GM18507 (cell line): Measurements from ENCODE around the gene SPART.

ENCODE experiments used
- DNase-seq: peaks from one replicate; pipeline ENCODE4 v3.0.0; 2011; ENCODE audit warnings: low read depth; ENCODE audit not compliant: insufficient read length; ENCODE audit errors: extremely low spot score
- FAIRE-seq: peaks from 2 replicates; lab custom pipeline; 2011; peaks lifted over from hg19 to GRCh38; lab: Jason Lieb, UNC

The SPART gene

DNA sequence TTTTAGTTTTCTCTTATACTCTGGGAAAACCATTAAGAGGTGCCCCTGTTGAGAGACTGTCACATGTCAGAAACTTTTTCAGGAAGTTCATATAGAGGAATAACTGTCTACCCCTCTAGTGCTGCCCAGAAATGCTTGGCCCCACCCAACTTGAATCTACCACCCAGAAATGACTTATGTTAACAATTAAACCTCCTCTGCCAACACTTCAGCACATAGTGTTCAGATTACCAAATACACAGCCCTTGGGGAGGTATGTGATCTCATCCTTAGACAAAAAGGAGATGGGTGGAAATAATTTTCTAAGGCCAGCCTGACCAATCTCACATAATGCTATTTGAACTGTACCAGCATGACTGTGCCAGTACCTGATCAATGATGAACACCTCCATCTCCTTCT is 84.2 kb downstream of the SPART start:
- FAIRE-seq = no peak

DNA sequence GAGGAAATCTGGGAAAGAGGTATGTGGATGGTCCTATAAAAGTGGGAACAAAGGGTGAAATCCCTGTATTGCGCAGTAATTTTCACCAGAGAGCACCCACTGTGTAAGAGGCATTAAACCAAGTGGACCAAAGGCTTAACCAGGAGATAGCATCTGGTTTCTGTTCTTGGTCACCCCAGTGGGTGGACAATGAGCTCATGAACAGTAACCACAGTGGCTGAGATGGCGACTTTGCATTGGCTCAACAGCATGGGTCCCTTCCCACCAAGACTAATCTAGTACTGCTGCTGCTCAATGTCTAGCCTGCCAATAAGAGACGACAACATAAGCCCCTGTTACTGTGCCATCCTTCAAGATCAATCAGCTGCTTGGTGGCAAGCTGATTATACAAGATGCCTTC is 85.2 kb downstream of the SPART start:
- FAIRE-seq (no peak), DNase-seq (no peak)

More for the DNA sequence above, 84.2 kb downstream of the SPART start:
- no peak for DNase-seq

DNA sequence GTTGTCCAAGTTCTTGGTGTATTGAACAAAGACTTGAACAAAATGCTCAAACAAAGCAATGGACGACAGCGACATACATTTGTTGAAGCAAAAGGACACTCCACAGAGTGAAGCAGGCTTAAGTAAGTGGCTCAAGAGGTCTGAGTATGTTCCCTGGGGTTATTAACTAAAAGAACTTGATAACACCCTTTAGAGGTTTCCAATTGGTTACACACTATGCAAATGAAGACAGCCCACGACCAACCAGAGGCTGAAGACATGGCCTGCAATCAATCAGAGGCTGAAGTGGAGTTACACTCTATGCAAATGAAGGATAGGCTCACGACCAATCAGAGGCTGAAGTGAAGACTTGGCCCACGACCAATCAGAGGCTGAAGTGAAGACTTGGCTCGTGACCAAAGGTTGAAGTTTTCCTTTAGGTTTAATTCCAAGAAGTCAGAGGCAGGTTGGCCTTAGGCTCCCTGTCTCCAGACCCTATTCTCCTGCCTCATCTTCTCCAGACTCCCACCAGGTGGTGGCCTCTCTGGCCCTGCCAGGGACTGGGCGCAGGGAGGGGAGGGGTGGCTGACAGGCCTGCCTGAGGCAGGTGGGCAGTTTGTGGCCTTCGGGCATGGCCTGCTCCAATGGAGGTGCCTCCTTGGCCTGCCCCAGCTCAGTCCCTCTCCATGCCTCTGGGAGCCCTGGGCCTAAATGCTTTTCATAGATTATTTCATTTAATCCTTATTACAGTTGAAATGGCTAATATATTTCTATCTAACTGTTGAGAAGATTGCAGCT is 86.6 kb downstream of the SPART start:
- no peak for DNase-seq
- FAIRE-seq = no peak

DNA sequence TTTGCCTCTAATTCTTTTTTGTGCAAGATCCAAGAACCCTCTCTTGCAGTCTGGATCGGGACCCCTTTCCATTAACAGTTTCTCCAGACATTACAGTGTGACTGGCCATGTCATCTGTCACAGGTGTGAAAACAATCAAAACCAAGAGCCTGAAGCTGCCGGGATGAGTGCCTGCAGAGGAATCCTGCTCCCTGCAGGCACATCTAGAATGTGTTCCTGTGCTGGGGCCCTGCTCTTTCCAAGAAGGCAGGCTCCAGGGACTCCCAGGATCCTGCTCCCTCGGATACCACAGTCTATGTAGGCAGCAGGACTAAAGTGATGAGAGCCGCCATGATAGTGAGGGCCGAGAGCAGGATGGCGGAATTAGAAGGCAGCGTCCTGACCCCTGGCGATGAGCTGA is 87.4 kb downstream of the SPART start:
- FAIRE-seq = no peak
- DNase-seq = no peak
